ENCODE measurements around the gene RAB40C. TPM values are rescaled to one million over a fixed set of nuclear protein-coding genes. Genes with fewer than 3 reads are reported as not detected.

RAB40C gene
- total RNA-seq, 1 donor from 2014 or later: 13.1 TPM

DNA sequence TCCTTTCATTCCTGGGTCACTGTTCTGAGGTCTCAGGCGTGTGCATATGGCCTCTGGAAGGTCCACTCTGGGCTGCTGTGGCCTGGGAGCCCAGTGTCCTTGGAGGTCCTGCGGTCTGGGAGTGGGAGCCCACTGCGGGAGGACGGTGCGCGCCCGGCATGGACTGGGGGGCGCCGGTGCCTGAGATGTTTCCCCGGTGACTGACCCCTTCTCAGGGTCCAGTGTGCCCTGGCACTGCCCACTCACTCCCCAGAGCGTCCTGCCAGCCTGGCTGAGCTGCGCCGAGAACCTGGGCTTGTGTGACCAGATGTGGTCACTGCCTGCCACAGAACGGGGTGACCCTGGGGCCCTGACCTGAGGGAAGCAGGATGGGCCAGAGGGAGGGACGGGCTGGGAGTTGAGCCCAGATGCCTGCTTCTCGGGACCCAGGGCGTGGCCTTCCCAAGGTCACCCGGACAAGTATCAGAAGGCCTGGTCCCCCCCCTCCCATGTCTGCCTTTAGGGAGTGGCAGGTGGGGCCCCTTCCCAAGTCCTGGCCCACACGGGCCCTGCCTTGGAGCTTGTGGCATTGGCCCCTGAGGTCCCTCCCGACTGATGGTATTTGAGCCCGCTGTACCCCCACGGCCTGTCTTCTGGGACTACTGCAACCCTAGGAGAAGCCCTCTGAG, 84.5 kb downstream of the RAB40C start:
- no peaks in the 10 kb centered on the region for H3K9me3 Mint-ChIP-seq
- peaks cover 30% of the 10 kb centered on the region for H3K36me3 Mint-ChIP-seq (ENCODE audit: low read depth)
- peaks cover 15% of the 10 kb centered on the region for H3K4me1 Mint-ChIP-seq
- ChIA-PET POLR2A (interaction anchor here (0.6 to 2.4 kb wide), 2 partner anchors 16 to 739 kb away, joined by 10 to 12 read pairs; partner anchors contain the start of gene WDR24), CTCF (no interaction called here)
- DNase-seq (no peak), ATAC-seq (ENCODE audit: low read depth) (no peak)
- intact Hi-C loops (cut with micrococcal nuclease): no loop called here
- H3K27me3 Mint-ChIP-seq: peaks cover 9% of the 10 kb centered on the region
- H3K27ac Mint-ChIP-seq: no peak overlapping the region
- no peak overlapping the region for H3K4me3 Mint-ChIP-seq
- TF ChIP-seq, protein P1, sequence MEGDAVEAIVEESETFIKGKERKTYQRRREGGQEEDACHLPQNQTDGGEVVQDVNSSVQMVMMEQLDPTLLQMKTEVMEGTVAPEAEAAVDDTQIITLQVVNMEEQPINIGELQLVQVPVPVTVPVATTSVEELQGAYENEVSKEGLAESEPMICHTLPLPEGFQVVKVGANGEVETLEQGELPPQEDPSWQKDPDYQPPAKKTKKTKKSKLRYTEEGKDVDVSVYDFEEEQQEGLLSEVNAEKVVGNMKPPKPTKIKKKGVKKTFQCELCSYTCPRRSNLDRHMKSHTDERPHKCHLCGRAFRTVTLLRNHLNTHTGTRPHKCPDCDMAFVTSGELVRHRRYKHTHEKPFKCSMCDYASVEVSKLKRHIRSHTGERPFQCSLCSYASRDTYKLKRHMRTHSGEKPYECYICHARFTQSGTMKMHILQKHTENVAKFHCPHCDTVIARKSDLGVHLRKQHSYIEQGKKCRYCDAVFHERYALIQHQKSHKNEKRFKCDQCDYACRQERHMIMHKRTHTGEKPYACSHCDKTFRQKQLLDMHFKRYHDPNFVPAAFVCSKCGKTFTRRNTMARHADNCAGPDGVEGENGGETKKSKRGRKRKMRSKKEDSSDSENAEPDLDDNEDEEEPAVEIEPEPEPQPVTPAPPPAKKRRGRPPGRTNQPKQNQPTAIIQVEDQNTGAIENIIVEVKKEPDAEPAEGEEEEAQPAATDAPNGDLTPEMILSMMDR (IDR thresholded peaks at IDR 0.05): no peak

DNA sequence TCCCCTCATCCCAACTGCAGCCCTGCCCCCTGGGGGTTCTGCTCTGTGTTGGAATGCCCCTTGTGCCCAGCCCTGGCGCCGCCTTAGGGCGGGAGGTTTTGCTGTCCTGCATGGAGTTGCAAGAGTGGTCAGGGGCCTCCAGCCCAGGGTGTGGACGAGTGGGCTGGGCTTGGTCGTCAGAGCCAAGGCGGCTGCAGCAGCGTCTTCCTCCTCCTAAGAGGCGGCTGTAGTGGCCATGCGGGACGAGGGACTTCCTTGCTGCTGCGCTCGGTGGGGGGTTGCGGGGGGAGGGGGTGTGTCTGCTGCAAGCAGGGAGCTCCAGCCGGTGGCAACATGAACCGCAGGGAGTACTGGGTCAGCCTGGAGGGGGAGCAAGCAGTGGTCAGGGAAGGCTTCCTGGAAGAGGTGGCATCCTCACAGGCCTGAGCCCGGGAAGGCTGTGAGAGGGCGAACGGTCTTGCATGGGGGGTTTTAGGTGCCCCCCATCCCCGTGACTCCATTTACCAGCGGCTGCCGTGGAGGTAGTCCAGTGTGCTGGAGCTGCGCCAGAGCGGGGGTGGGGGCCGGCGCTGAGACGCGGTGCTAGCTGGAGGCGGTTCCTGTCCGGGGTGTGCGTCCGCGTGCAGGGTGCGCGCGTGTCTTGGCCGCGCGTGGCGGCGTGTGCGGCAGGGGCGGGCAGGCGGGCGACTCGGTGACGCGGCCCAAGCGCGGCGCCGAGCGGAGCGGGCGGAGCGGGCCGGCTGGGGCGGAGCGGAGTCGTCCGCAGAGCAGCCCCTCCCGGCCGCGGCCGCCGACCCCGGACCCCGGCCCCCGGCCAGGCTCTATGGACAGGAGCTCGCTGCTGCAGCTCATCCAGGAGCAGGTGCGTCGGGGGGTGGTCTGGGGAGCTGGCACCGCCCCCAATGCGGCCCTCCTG, 85.4 kb downstream of the RAB40C start, which contains the start of gene RHBDL1:
Gene RHBDL1, plus strand, starts transcription at position 704 of the 916 bp plus-strand sequence. Its CDS starts 120 bp downstream, at position 824.
- ATAC-seq (ENCODE audit: low read depth) (no peak), DNase-seq (no peak)
- TF ChIP-seq, protein P1 (IDR thresholded peaks at IDR 0.05): no peak
- Mint-ChIP-seq H3K27me3 (peaks cover 9% of the 10 kb centered on the region), H3K27ac (no peak within 1 kb of the TSS), H3K4me1 (peaks cover 15% of the 10 kb centered on the region), H3K4me3 (peak within 1 kb of the TSS; percentile 35), H3K9me3 (no peaks in the 10 kb centered on the region), H3K36me3 (ENCODE audit: low read depth) (peaks cover 24% of the 10 kb centered on the region)
- ChIA-PET POLR2A (interaction anchor here (0.5 to 2.4 kb wide), 5 partner anchors 15 to 738 kb away, joined by 3 to 12 read pairs (median 6); partner anchors contain the start of genes AXIN1 and WDR24), CTCF (no interaction called here)
- intact Hi-C loops (cut with micrococcal nuclease): no loop called here

DNA sequence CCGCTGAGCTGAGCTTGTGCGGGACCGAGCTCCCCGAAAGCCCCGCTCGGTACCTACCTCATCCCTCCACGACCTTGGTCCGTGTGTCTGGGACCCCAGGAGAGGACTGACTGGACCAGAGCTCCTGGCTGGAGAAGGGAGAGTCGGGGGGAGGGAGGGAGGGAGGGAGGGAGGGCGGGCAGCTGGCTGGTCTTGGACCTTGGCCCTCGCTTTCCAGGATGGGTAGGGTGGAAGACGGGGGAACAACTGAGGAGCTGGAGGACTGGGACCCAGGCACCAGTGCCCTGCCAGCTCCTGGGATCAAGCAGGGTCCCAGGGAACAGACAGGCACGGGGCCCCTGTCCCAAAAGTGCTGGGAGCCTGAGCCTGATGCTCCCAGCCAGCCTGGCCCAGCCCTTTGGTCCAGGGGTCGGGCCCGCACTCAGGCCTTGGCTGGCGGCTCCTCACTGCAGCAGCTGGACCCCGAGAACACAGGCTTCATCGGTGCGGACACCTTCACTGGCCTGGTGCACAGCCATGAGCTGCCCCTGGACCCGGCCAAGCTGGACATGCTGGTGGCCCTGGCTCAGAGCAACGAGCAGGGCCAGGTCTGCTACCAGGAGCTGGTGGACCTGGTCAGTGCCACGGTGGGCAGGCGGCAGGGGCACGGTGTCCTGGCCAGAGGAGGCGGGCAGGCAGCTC, 86.2 kb downstream of the RAB40C start:
- Mint-ChIP-seq H3K36me3 (ENCODE audit: low read depth) (peaks cover 23% of the 10 kb centered on the region), H3K27ac (no peak overlapping the region), H3K4me1 (peaks cover 17% of the 10 kb centered on the region), H3K9me3 (no peaks in the 10 kb centered on the region), H3K4me3 (no peak overlapping the region), H3K27me3 (peaks cover 9% of the 10 kb centered on the region)
- ChIA-PET CTCF (no interaction called here), POLR2A (interaction anchor here (0.5 to 2.4 kb wide), 7 partner anchors 8 to 323 kb away, joined by 3 to 12 read pairs (median 4); partner anchors contain the start of genes AXIN1, RHOT2 and WDR24)
- intact Hi-C loops (cut with micrococcal nuclease): no loop called here
- ATAC-seq (ENCODE audit: low read depth) (no peak), DNase-seq (no peak)
- TF ChIP-seq, protein P1 (IDR thresholded peaks at IDR 0.05): no peak

DNA sequence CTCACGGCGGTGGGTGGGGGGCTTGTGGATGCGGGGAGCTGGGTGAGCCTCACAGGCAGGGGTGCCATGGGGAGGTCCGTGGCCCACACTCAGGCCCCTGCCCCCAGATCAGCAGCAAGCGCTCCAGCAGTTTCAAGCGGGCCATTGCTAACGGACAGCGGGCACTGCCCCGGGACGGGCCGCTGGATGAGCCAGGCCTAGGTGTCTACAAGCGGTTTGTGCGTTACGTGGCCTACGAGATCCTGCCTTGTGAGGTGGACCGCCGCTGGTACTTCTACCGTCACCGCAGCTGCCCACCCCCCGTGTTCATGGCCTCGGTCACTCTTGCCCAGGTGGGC, 86.7 kb downstream of the RAB40C start:
- Mint-ChIP-seq H3K27ac (no peak overlapping the region), H3K36me3 (ENCODE audit: low read depth) (peaks cover 25% of the 10 kb centered on the region), H3K4me3 (no peak overlapping the region), H3K27me3 (peaks cover 9% of the 10 kb centered on the region), H3K4me1 (peaks cover 22% of the 10 kb centered on the region), H3K9me3 (no peaks in the 10 kb centered on the region)
- ChIA-PET CTCF (no interaction called here), POLR2A (interaction anchor here (0.6 to 2.4 kb wide), 4 partner anchors 9 to 130 kb away, joined by 3 to 12 read pairs (median 4); partner anchors contain the start of genes RHOT2 and WDR24)
- ATAC-seq (ENCODE audit: low read depth) (no peak), DNase-seq (no peak)
- intact Hi-C loops (cut with micrococcal nuclease): no loop called here
- TF ChIP-seq, protein P1 (IDR thresholded peaks at IDR 0.05): no peak
